GM12878 (cell line): Measurements from ENCODE around the gene FAM83G.

Experiments used
- BCL3 ChIP-seq: IDR thresholded peaks from 2 replicates; pipeline ENCODE4 v1.6.1; 2011; ENCODE audit warnings: borderline replicate concordance, low read depth, mild to moderate bottlenecking, moderate library complexity, low read length; ENCODE audit not compliant: insufficient read depth, poor library complexity, severe bottlenecking
- EZH2 ChIP-seq: IDR thresholded peaks from 2 replicates; pipeline ENCODE4 v1.6.1; 2012; ENCODE audit warnings: low read depth, mild to moderate bottlenecking, control low read depth, inconsistent platforms, low read length, borderline replicate concordance; ENCODE audit not compliant: control insufficient read depth
- FOS ChIP-seq: IDR thresholded peaks from 3 replicates; pipeline ENCODE4 v1.6.1; 2011; ENCODE audit warnings: borderline replicate concordance; ENCODE audit not compliant: insufficient read length; ENCODE audit errors: extremely low read depth
- JUNB ChIP-seq: IDR thresholded peaks from 2 replicates; pipeline ENCODE4 v1.6.1; 2016; ENCODE audit warnings: antibody characterized with exemption, mild to moderate bottlenecking
- MAX ChIP-seq: IDR thresholded peaks from 2 replicates; pipeline ENCODE4 v1.6.1; 2012; ENCODE audit warnings: low read depth, low read length, improper control_type of control experiment
- ZNF207 ChIP-seq: fragments of 450-650 bp; IDR thresholded peaks from 2 replicates; pipeline ENCODE4 v1.6.1; 2014; ENCODE audit warnings: antibody characterized with exemption, mild to moderate bottlenecking, borderline replicate concordance
- TF ChIP-seq, protein P1 (sequence below), 3 experiments: IDR thresholded peaks in 2 of 3; conservative IDR thresholded peaks in 1 of 3; 2 replicates each; pipeline ENCODE4 v1.5.1; 2011; ENCODE audit warnings: low read depth in 3 of 3, low read length in 3 of 3, mild to moderate bottlenecking in 3 of 3, control low read depth in 2 of 3, moderate library complexity in 2 of 3, inconsistent platforms in 1 of 3, mixed read lengths in 1 of 3; ENCODE audit not compliant: control insufficient read depth in 2 of 3, insufficient read depth in 1 of 3; ENCODE audit errors: extremely low read depth in 1 of 3

DNA sequence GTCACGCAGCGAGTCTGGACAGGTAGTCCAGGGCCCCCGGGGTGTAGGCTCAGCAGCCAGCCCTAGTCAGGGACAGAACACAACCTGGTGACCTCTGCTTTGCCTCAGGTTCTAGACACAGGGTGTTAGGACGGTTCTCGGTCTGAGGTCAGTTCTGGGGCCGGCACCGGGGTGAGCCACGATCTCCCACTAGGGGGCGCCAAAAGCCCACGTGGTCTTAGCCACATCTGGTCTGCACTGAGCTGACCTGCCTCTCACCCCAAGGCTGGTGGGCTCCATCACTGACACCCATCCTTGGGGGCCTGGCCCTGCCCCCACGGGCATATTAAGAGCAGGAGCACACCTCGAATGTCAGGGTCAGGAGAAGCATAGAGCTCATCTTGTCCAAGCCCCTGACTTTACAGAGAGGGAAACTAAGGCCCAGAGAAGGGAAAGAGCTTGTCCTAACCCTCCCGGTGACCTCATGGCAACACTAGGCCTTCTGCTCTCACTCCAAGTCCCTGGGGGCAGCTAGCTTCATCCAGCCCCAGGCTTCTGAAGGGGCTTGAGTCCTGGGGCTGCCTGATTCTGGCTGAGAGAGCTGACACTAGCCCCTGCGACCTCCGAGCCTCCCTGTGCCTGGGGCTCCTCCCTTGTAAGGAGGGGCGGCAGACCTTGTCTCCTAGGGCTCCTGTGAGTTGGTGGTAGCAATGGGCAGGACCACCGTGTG is 43.6 kb downstream of the FAM83G start:
- TF ChIP-seq JUNB (no peak), ZNF207 (peak; percentile 83; the same call in 1 of the 2 replicates), EZH2 (no peak), MAX (peak; percentile 58; the same call in 1 of the 2 replicates), FOS (no peak), BCL3 (no peak)
- TF ChIP-seq, protein P1, sequence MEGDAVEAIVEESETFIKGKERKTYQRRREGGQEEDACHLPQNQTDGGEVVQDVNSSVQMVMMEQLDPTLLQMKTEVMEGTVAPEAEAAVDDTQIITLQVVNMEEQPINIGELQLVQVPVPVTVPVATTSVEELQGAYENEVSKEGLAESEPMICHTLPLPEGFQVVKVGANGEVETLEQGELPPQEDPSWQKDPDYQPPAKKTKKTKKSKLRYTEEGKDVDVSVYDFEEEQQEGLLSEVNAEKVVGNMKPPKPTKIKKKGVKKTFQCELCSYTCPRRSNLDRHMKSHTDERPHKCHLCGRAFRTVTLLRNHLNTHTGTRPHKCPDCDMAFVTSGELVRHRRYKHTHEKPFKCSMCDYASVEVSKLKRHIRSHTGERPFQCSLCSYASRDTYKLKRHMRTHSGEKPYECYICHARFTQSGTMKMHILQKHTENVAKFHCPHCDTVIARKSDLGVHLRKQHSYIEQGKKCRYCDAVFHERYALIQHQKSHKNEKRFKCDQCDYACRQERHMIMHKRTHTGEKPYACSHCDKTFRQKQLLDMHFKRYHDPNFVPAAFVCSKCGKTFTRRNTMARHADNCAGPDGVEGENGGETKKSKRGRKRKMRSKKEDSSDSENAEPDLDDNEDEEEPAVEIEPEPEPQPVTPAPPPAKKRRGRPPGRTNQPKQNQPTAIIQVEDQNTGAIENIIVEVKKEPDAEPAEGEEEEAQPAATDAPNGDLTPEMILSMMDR (IDR thresholded peaks at IDR 0.05 in 2 of 3, conservative IDR thresholded peaks at IDR 0.05 in 1 of 3; ENCODE audit: control insufficient read depth in 2 of 3, extremely low read depth in 1 of 3, insufficient read depth in 1 of 3, low read depth in 3 of 3, low read length in 3 of 3), result peak; percentile 93 to 95 (median 95); a peak in 5 of 6 replicates
